GM21576 (cell line): ENCODE results near the gene STAT2.
"Not testable (repeated sequence)": the region's sequence is repeated elsewhere in the genome, so short reads cannot be mapped to it uniquely, and the experiment has no call there.

Experiments
- ATAC-seq: cut with Tn5 transposase; IDR thresholded peaks from one replicate; pipeline ENCODE4 v1.9.1; 2021; ENCODE audit warnings: mild to moderate bottlenecking, moderate library complexity; ENCODE audit not compliant: unreplicated experiment

The STAT2 gene

GRCh38 chr12:56359851-56360767 lies at the start of gene STAT2:
TSS of gene STAT2 (minus strand) at chr12:56360107. CDS start at chr12:56356571, 3,536 bp downstream.
- ATAC-seq, result peak; percentile 90

GRCh38 chr12:56408799-56409417 lies 49.0 kb upstream of the STAT2 start:
- ATAC-seq, result no peak

- ATAC-seq, result not testable (repeated sequence)
Measured at GRCh38 chr12:56404227-56404626, 44.3 kb upstream of the STAT2 start.

GRCh38 chr12:56401612-56402011 lies 41.7 kb upstream of the STAT2 start:
- not testable (repeated sequence) for ATAC-seq

- not testable (repeated sequence) for ATAC-seq
Measured at GRCh38 chr12:56401125-56401524, 41.2 kb upstream of the STAT2 start.

- ATAC-seq, result not testable (repeated sequence)
Measured at GRCh38 chr12:56399466-56399865, 39.6 kb upstream of the STAT2 start.

GRCh38 chr12:56398324-56398723 lies 38.4 kb upstream of the STAT2 start:
- no peak for ATAC-seq

GRCh38 chr12:56392331-56392730 lies 32.4 kb upstream of the STAT2 start:
- no peak for ATAC-seq

- no peak for ATAC-seq
Measured at GRCh38 chr12:56391721-56392120, 31.8 kb upstream of the STAT2 start.

- no peak for ATAC-seq
Measured at GRCh38 chr12:56389412-56389811, 29.5 kb upstream of the STAT2 start.

GRCh38 chr12:56387152-56387736 lies 27.3 kb upstream of the STAT2 start:
- no peak for ATAC-seq

- no peak for ATAC-seq
Measured at GRCh38 chr12:56385873-56386272, 26.0 kb upstream of the STAT2 start.

- ATAC-seq, result no peak
Measured at GRCh38 chr12:56382611-56383010, 22.7 kb upstream of the STAT2 start.

GRCh38 chr12:56377989-56378316 lies 18.0 kb upstream of the STAT2 start:
- no peak for ATAC-seq

GRCh38 chr12:56377310-56377988 lies 17.5 kb upstream of the STAT2 start:
- ATAC-seq, result no peak

GRCh38 chr12:56375598-56376434 lies 15.9 kb upstream of the STAT2 start:
- peak; percentile 70 for ATAC-seq

GRCh38 chr12:56374726-56375597 lies 15.1 kb upstream of the STAT2 start:
- ATAC-seq, result peak; percentile 34

GRCh38 chr12:56373515-56373914 lies 13.6 kb upstream of the STAT2 start:
- ATAC-seq, result no peak

GRCh38 chr12:56366948-56367347 lies 7.0 kb upstream of the STAT2 start:
- no peak for ATAC-seq
